Prostate gland (tissue), 2 donors: ENCODE data around the gene CARD16. TPM values are rescaled to one million over a fixed set of nuclear protein-coding genes. Genes with fewer than 3 reads are reported as not detected.
"Not testable (repeated sequence)": the region's sequence is repeated elsewhere in the genome, so short reads cannot be mapped to it uniquely, and the experiment has no call there.

ENCODE experiments used
- DNase-seq: peaks from one replicate; pipeline ENCODE4 v3.0.0-alpha.2; 2019; ENCODE audit warnings: low spot score
- H3K27ac ChIP-seq, 2 donors: fragments of 200-600 bp; sonication (generic); 2 replicates each; pipeline ENCODE4 v1.5.1; 2017 to 2019
- H3K27me3 ChIP-seq: fragments of 200-600 bp; sonication (generic); replicated peaks from 2 replicates; pipeline ENCODE4 v1.5.1; 2019; ENCODE audit not compliant: insufficient read depth
- H3K36me3 ChIP-seq, 2 donors: fragments of 200-600 bp; sonication (generic); 1 replicate in 1 of 2; 2 replicates in 1 of 2; pipeline versions ENCODE4 v1.5.1 to v1.8.1; 2017 to 2019
- H3K4me1 ChIP-seq: fragments of 200-600 bp; sonication (generic); replicated peaks from 2 replicates; pipeline ENCODE4 v1.5.1; 2019
- H3K4me3 ChIP-seq, 2 donors: fragments of 200-600 bp; sonication (generic); 2 replicates each; pipeline ENCODE4 v1.5.1; 2017 to 2019
- H3K9me3 ChIP-seq: fragments of 200-600 bp; sonication (generic); 2 replicates; pipeline ENCODE4 v1.5.1; 2017
- POLR2A ChIP-seq: fragments of 450-650 bp; IDR thresholded peaks from one replicate; pipeline ENCODE4 v1.6.1; 2016; ENCODE audit warnings: antibody characterized with exemption, mild to moderate bottlenecking
- POLR2AphosphoS5 ChIP-seq: sonication (generic); formaldehyde crosslinking; IDR thresholded peaks from one replicate; pipeline ENCODE4 v1.6.1; 2017; ENCODE audit warnings: antibody characterized with exemption
- WGBS: methylation state at CpG from one replicate; pipeline ENCODE4 v1.1.5; 2018; 5-methylcytosine and 5-hydroxymethylcytosine counted together
- intact Hi-C: fragments of 100-400 bp; cut with DNase I; formaldehyde crosslinking; loops from one replicate; pipeline ENCODE4 v1.14.2; 2022
- total RNA-seq, 2 donors: library from RNA; depleted of rRNA; stranded (reverse); fragments of >200 nt; gene quantifications; one replicate each; pipeline ENCODE4 v1.1.0, GENCODE V29; 2016
- TF ChIP-seq, protein P1 (sequence below), 4 experiments: fragments of 200-600 bp in 2 of 4; fragments of 450-650 bp in 2 of 4; sonication (generic) in 2 of 4; IDR thresholded peaks; 1 replicate in 3 of 4; 2 replicates in 1 of 4; pipeline ENCODE4 v1.5.1; 2016 to 2019; ENCODE audit warnings: antibody characterized with exemption in 4 of 4, mild to moderate bottlenecking in 2 of 4, moderate library complexity in 2 of 4

Gene CARD16
- total RNA-seq, 2 donors from 2014 or later = 6.7 to 7.9 TPM

- TF ChIP-seq, protein P1, sequence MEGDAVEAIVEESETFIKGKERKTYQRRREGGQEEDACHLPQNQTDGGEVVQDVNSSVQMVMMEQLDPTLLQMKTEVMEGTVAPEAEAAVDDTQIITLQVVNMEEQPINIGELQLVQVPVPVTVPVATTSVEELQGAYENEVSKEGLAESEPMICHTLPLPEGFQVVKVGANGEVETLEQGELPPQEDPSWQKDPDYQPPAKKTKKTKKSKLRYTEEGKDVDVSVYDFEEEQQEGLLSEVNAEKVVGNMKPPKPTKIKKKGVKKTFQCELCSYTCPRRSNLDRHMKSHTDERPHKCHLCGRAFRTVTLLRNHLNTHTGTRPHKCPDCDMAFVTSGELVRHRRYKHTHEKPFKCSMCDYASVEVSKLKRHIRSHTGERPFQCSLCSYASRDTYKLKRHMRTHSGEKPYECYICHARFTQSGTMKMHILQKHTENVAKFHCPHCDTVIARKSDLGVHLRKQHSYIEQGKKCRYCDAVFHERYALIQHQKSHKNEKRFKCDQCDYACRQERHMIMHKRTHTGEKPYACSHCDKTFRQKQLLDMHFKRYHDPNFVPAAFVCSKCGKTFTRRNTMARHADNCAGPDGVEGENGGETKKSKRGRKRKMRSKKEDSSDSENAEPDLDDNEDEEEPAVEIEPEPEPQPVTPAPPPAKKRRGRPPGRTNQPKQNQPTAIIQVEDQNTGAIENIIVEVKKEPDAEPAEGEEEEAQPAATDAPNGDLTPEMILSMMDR (IDR thresholded peaks at IDR 0.05) = no peak
- TF ChIP-seq POLR2AphosphoS5 (no peak), POLR2A (no peak)
- Histone ChIP-seq H3K27ac (no peak overlapping the region), H3K9me3 (no peaks in the 10 kb centered on the region), H3K36me3 (no peaks in the 10 kb centered on the region), H3K4me3 (no peak overlapping the region), H3K4me1 (no peaks in the 10 kb centered on the region), H3K27me3 (no peaks in the 10 kb centered on the region)
- WGBS = 81% methylated on average over 2 of the region's 2 CpGs
- intact Hi-C loops = no loop called here
- no peak for DNase-seq
Observed at GRCh38 chr11:105074166-105074530, 29.0 kb upstream of the CARD16 start.

DNA sequence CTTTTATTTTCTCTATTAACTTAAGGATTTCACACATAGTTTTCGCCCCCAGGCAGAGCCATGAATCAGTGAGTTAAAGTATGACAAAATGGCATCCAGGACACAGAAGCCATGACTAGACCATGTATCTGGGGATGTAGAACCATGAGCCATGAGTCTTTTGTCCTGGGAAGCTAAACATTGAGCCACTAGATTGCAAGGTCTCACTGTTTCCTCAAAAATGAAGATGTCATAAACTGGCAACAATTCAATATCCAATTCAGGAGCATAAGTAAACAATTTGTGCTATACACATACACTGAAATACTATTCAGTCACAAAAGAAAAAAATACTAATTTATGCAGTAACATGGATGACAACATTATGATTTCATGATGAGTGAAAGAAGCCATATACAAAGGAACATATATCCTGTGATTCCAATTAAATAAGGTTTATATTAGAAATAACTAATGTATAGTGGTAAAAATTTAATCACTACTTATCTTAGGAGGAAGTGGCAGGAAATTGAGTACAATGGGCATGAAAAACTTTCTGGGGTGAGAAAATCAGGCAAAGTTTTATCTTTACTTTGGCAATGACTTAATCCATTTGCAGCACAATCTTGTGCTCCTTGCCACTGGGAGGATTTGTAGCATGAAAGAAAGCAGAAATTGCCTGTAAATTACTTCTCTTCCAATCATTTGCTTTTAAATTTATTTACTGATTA is 28.5 kb upstream of the CARD16 start:
- intact Hi-C loops = no loop called here
- no peaks in the 10 kb centered on the region for H3K9me3 ChIP-seq
- no peak for TF ChIP-seq POLR2A
- TF ChIP-seq, protein P1 (IDR thresholded peaks at IDR 0.05) = no peak
- no peak for TF ChIP-seq POLR2AphosphoS5
- no peak for DNase-seq
- no peaks in the 10 kb centered on the region for H3K4me1 ChIP-seq
- no peaks in the 10 kb centered on the region for H3K27me3 ChIP-seq
- H3K27ac ChIP-seq = no peak overlapping the region
- 100% methylated on average over 1 of the region's 1 CpG for WGBS
- H3K4me3 ChIP-seq = no peak overlapping the region
- no peaks in the 10 kb centered on the region for H3K36me3 ChIP-seq

GRCh38 chr11:105072080-105072479 is 26.9 kb upstream of the CARD16 start:
- intact Hi-C loops, H3K27ac ChIP-seq, H3K9me3 ChIP-seq, DNase-seq, H3K4me3 ChIP-seq, H3K4me1 ChIP-seq, H3K27me3 ChIP-seq, H3K36me3 ChIP-seq: not testable (repeated sequence)
- 55% methylated on average over 1 of the region's 2 CpGs for WGBS

DNA sequence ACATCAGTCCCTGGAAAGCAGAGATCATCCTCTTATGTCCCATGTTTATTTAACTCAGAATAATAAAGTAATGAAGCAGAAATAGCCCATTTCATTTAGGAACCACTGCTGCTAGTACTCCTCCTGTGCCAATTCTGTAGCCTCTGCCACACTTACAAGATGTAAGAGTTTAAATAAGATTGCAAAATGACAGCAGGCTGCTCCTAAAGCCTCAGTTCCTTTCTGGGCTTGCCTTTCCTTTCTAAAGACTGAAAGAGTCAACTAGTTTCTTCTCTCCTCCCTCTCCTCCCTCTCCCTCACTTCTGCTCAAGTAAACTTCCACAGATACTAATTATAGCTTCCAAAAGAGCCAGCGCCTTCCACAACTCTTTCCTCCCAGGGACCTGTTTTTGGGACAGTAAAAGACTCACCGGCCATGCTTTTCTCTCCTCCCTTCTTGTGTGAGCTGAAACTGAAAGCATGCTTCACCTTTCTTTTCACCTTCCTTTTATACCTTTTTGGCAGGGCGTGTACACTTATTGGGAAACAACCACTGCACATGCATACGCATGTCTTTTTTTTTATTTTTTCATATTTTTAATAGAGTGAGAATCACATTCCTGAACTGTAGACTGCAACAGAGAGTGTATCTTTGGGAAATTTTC is 26.1 kb upstream of the CARD16 start:
- Histone ChIP-seq H3K27me3 (no peaks in the 10 kb centered on the region), H3K27ac (no peak overlapping the region), H3K4me1 (no peaks in the 10 kb centered on the region), H3K4me3 (no peak overlapping the region), H3K9me3 (no peaks in the 10 kb centered on the region), H3K36me3 (no peaks in the 10 kb centered on the region)
- intact Hi-C loops = no loop called here
- WGBS = 47% methylated on average over 4 of the region's 4 CpGs
- no peak for DNase-seq
- TF ChIP-seq, protein P1 (IDR thresholded peaks at IDR 0.05) = no peak
- peak; percentile 44 for TF ChIP-seq POLR2AphosphoS5
- TF ChIP-seq POLR2A = no peak

- WGBS = 91% methylated on average over 4 of the region's 4 CpGs
- Histone ChIP-seq H3K27me3 (no peaks in the 10 kb centered on the region), H3K4me1 (no peaks in the 10 kb centered on the region), H3K36me3 (no peaks in the 10 kb centered on the region), H3K9me3 (no peaks in the 10 kb centered on the region), H3K27ac (no peak overlapping the region), H3K4me3 (no peak overlapping the region)
- no peak for TF ChIP-seq POLR2A
- TF ChIP-seq, protein P1 (IDR thresholded peaks at IDR 0.05) = no peak
- TF ChIP-seq POLR2AphosphoS5 = no peak
- intact Hi-C loops = no loop called here
- DNase-seq = no peak
Observed at GRCh38 chr11:105070306-105070705, 25.2 kb upstream of the CARD16 start.

DNA sequence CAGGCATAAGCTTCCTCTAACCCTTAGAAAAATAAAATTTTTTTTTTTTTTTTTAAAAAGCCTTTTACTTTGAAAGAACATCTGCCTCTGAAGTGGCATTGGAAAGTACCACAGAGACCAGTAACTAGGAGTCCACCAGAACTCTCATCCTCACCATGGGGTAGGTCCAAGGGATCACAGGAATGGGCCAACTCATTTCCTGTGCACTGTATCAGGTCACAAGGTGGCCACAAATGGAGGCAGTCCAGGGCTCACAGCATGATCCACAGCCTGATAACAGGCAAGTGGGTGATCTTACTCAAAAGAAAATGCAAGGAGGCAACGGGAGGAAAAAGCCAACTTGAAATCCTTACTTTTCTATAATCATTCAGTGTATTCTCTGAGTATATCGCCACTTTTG is 24.6 kb upstream of the CARD16 start:
- H3K36me3 ChIP-seq, H3K4me1 ChIP-seq, DNase-seq, intact Hi-C loops, H3K27ac ChIP-seq, H3K4me3 ChIP-seq, H3K9me3 ChIP-seq, H3K27me3 ChIP-seq: not testable (repeated sequence)
- 75% methylated on average over 2 of the region's 2 CpGs for WGBS

DNA sequence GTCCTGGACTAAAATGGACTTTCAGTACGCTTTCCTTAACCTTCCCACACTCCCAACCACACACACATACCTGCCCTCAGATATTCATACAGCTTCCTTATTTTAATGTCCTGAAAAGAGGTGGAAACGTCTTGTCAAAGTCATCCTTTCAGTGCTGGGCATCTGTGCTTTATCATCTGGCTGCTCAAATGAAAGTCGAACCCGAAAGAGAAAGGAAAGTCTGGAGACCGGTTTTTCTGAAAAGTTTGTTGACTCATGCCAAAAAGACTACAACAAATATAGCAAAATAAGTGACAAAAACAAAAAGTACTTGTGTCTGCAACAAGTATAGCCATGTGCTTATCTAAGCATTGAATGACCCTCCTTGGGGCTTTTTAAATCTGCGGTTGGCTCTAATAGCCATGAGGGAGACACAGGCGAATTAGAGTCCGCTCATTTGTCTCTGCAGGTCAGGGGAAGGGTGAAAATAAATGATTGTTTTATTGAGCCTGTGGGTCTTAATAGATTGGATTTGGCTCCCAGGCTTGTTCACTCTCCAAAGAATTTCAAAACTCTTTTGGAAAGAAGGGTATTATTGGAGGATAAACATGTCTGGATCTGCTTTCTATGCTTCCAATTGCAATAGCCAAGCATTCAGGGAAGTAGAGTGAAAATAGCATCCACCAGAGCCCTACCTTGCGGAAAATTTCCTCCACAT is 18.3 kb upstream of the CARD16 start:
- H3K4me1 ChIP-seq, H3K27me3 ChIP-seq, H3K4me3 ChIP-seq, H3K9me3 ChIP-seq, intact Hi-C loops, H3K27ac ChIP-seq, H3K36me3 ChIP-seq, DNase-seq: not testable (repeated sequence)
- 33% methylated on average over 9 of the region's 9 CpGs for WGBS
